Activated naive CD8-positive, alpha-beta T cell treated with anti-CD3 and anti-CD28 coated beads for 36 hours (primary cell): ENCODE measurements around the gene HOXC11. TPM values are rescaled to one million over a fixed set of nuclear protein-coding genes. Genes with fewer than 3 reads are reported as not detected.
A peak's percentile ranks its signal among the peaks of the same experiment; 100 is the strongest.

ENCODE experiments used
- DNase-seq: peaks from one replicate; pipeline ENCODE4 v3.0.0; 2021
- H3K27ac Mint-ChIP-seq: one replicate; pipeline ENCODE4 v1.8.0; 2022; ENCODE audit warnings: mild to moderate bottlenecking, moderate library complexity, mixed read lengths
- H3K27me3 Mint-ChIP-seq: one replicate; pipeline ENCODE4 v1.8.0; 2022; ENCODE audit warnings: mild to moderate bottlenecking, mixed read lengths
- H3K36me3 Mint-ChIP-seq: one replicate; pipeline ENCODE4 v1.8.0; 2021; ENCODE audit warnings: mild to moderate bottlenecking, mixed read lengths
- H3K4me1 Mint-ChIP-seq: one replicate; pipeline ENCODE4 v1.8.0; 2021; ENCODE audit warnings: mixed read lengths
- H3K4me3 Mint-ChIP-seq: one replicate; pipeline ENCODE4 v1.8.0; 2022; ENCODE audit warnings: mild to moderate bottlenecking, moderate library complexity, mixed read lengths
- H3K9me3 Mint-ChIP-seq: one replicate; pipeline ENCODE4 v1.8.0; 2022; ENCODE audit warnings: mixed read lengths
- total RNA-seq, 2 experiments: library from RNA; stranded (reverse); gene quantifications; one replicate each; pipeline ENCODE4 v1.2.3, GENCODE V29; 2021

HOXC11 gene
- total RNA-seq, 2 experiments from 2014 or later: not detected

GRCh38 chr12:53951577-53952334, 21.2 kb upstream of the HOXC11 start:
- H3K4me3 Mint-ChIP-seq: no peak overlapping the region
- no peaks in the 10 kb centered on the region for H3K36me3 Mint-ChIP-seq
- peak overlapping the region; percentile 69 for H3K27ac Mint-ChIP-seq
- H3K4me1 Mint-ChIP-seq: peaks cover 18% of the 10 kb centered on the region
- H3K9me3 Mint-ChIP-seq: peaks cover 1% of the 10 kb centered on the region
- peaks cover 97% of the 10 kb centered on the region for H3K27me3 Mint-ChIP-seq
- no peak for DNase-seq

DNA sequence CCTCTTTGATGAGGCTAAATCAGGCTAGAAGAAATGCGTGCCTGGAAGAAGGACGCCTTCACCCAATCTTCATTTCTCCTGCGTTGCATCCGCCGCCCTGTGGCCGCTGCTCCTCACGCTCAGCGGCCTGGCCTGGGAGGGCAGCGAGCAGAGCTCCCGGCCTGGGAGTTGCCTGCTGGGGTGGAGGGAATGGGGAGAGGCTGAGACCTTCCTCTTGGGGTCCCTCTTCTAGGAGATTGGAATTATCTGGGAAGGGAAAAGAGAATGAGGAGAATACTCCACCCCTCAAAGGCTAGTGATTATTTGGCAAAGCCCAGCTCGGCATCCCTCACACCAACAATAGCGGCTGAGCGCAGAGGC, 20.6 kb upstream of the HOXC11 start:
- peaks cover 97% of the 10 kb centered on the region for H3K27me3 Mint-ChIP-seq
- no peak overlapping the region for H3K4me3 Mint-ChIP-seq
- peaks cover 22% of the 10 kb centered on the region for H3K4me1 Mint-ChIP-seq
- H3K9me3 Mint-ChIP-seq: peaks cover 1% of the 10 kb centered on the region
- peak overlapping the region; percentile 54 for H3K27ac Mint-ChIP-seq
- no peaks in the 10 kb centered on the region for H3K36me3 Mint-ChIP-seq
- no peak for DNase-seq

DNA sequence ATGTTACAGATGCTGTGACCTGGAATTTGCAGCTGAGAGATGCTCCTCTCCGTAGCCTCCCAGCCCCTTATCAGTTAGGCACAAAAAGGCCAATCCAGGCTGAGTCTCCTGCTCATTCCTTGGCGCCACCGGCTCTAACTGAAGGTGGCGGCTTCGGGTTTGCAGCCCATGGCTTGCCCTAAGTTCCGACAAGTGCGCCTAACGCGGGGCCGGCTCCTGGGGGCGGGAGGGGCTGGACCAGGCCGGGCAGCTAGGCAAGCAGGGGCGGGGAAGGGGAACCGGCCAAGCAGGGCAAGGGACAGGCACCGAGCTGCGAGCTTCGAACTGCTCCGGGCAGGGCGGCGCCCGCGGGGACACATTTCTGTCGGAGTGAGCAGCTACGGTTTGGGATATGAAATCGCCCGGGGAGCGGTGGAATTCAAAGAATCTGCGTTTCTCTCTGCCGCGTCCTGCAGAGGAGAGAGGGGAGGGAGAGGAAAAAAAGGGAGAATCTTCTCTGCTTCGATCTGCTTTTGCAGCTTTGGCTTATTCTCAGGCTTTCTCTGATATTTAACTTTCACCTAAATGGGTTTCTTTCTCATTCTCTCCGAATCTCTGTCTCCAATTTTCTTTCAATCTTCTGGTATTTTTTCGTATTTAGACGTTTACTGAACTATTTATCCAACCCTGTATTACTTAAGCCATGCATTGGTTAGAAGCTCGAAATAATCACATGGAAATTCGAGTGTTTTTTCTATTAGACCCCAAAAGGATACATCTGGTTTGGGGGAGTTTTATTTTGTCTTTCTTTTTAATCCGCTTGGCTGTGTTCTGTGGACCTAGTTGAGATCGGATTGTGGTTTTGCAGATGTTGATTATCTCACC, 19.8 kb upstream of the HOXC11 start:
- peaks cover 97% of the 10 kb centered on the region for H3K27me3 Mint-ChIP-seq
- H3K27ac Mint-ChIP-seq: no peak overlapping the region

DNA sequence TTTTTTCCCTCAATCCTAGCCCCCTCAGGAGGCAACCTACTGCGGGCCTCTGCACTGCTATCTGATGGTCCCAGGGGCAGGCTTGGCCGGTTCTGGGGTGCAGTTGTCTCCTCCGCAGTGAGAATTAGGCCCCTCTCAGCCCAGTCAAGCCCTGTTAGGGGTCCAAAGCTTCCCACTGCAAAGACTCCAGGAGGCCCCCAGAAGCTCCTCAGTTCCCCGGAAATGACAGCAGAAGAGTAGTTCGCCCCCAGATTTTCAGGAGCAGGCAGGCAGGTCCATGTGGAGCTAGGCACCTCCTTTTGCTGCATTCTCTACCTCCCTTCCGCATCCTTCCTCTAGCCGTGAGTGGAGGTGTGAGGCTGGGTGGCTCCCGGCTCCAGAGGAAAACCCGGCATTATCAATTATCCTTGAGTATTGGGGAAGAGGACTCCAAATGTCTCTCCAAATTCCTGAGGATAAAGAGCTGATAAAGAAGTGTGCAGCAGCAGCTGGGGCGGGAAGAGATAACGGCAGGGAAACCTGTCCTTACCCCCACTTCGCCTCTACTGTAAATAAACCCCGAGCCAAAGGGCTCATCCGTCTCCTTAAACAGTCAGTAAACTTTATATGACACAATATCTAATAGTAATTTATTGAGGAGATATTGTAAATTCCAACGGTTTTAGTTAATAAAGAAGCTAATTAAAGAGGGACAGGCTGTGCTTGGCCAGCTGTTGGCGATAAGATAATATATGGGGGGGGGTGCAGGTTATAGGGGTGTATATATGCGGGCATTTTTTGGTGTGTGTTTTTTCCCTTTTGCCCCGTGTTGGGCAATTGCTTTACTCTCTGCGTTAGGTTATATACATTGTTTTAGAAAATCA, 18.9 kb upstream of the HOXC11 start:
- Mint-ChIP-seq H3K4me1 (peaks cover 22% of the 10 kb centered on the region), H3K27ac (no peak overlapping the region), H3K36me3 (no peaks in the 10 kb centered on the region), H3K27me3 (peaks cover 97% of the 10 kb centered on the region), H3K9me3 (peaks cover 1% of the 10 kb centered on the region), H3K4me3 (no peak overlapping the region)
- DNase-seq: no peak

More for the DNA sequence above, 19.8 kb upstream of the HOXC11 start:
- no peak overlapping the region for H3K4me3 Mint-ChIP-seq
- H3K36me3 Mint-ChIP-seq: no peaks in the 10 kb centered on the region
- DNase-seq: no peak
- peaks cover 1% of the 10 kb centered on the region for H3K9me3 Mint-ChIP-seq
- peaks cover 22% of the 10 kb centered on the region for H3K4me1 Mint-ChIP-seq

- H3K36me3 Mint-ChIP-seq: no peaks in the 10 kb centered on the region
- no peak for DNase-seq
- H3K4me1 Mint-ChIP-seq: peaks cover 22% of the 10 kb centered on the region
- no peak within 1 kb of the TSS for H3K4me3 Mint-ChIP-seq
- peaks cover 1% of the 10 kb centered on the region for H3K9me3 Mint-ChIP-seq
- peaks cover 97% of the 10 kb centered on the region for H3K27me3 Mint-ChIP-seq
- no peak within 1 kb of the TSS for H3K27ac Mint-ChIP-seq
Observed at GRCh38 chr12:53954694-53955035, 18.3 kb upstream of the HOXC11 start, which contains the start of gene HOXC12. TSS of gene HOXC12 (plus strand) at chr12:53954903. CDS start at chr12:53954930, 27 bp downstream.

GRCh38 chr12:53955036-53955775, 17.7 kb upstream of the HOXC11 start:
- H3K4me1 Mint-ChIP-seq: peaks cover 22% of the 10 kb centered on the region
- peaks cover 1% of the 10 kb centered on the region for H3K9me3 Mint-ChIP-seq
- no peak for DNase-seq
- H3K4me3 Mint-ChIP-seq: no peak overlapping the region
- no peaks in the 10 kb centered on the region for H3K36me3 Mint-ChIP-seq
- peaks cover 97% of the 10 kb centered on the region for H3K27me3 Mint-ChIP-seq
- H3K27ac Mint-ChIP-seq: no peak overlapping the region

GRCh38 chr12:53955776-53956250, 17.1 kb upstream of the HOXC11 start:
- Mint-ChIP-seq H3K4me3 (peak overlapping the region; percentile 22), H3K27me3 (peaks cover 97% of the 10 kb centered on the region), H3K9me3 (peaks cover 1% of the 10 kb centered on the region), H3K27ac (no peak overlapping the region), H3K4me1 (peaks cover 22% of the 10 kb centered on the region), H3K36me3 (no peaks in the 10 kb centered on the region)
- no peak for DNase-seq

DNA sequence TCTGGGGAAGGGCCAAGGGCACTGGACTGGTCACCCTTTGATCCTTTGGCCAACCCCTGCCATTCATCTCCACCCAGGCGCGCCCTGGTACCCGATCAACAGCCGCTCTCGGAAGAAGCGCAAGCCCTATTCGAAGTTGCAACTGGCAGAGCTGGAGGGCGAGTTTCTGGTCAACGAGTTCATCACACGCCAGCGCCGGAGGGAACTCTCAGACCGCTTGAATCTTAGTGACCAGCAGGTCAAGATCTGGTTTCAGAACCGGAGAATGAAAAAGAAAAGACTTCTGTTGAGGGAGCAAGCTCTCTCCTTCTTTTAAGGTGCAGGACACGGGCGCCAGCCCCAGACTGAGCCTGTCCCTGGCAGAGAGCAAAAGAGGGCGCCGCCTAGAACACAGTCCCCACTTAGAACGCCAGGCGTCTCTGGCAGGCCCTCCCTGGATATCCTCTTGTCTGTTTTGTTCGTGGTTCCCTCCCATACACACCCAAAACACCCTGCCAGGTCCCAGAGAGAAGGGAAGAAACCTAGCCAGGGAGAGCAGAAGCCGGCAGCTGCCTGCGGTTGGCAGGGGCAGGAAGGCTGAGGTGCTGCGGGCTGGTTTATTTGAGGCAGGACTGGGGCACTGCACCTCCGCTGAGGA, 16.6 kb upstream of the HOXC11 start:
- no peak overlapping the region for H3K27ac Mint-ChIP-seq
- peak overlapping the region; percentile 22 for H3K4me3 Mint-ChIP-seq
- H3K36me3 Mint-ChIP-seq: no peaks in the 10 kb centered on the region
- no peak for DNase-seq
- peaks cover 20% of the 10 kb centered on the region for H3K4me1 Mint-ChIP-seq
- peaks cover 1% of the 10 kb centered on the region for H3K9me3 Mint-ChIP-seq
- peaks cover 93% of the 10 kb centered on the region for H3K27me3 Mint-ChIP-seq

DNA sequence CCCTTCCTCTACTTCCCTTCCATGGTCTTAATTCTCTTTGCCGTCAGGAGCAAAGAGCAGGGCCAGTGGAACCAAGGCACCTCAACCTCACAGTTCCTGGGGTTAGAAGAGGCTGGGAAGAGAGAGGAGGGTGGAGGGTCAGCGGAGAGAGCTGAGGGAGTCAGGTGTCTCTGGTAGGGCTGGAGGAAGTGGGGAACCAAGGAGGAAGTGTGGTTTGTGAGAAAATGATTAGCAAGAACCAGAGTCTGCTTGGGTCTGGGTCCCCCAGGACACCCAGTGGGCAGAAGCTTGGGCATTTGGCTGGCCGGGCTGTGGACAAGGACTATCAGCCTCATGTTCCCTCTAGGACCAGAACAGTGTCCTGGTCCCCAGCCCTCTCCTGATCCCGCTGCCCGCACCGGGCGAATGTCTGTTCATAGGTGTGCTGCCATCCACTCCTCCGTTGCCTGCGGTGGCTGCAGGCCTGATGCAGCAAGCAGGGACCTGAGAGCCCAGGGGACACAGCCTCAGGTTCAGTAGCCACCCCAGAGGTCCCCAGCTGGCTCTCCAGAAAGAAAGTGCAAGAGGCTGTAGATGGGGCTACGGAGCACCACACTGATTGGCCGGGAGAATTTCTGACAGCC, 15.9 kb upstream of the HOXC11 start:
- H3K27me3 Mint-ChIP-seq: peaks cover 93% of the 10 kb centered on the region
- H3K27ac Mint-ChIP-seq: no peak overlapping the region
- no peak overlapping the region for H3K4me3 Mint-ChIP-seq
- DNase-seq: no peak
- peaks cover 1% of the 10 kb centered on the region for H3K9me3 Mint-ChIP-seq
- no peaks in the 10 kb centered on the region for H3K36me3 Mint-ChIP-seq
- peaks cover 20% of the 10 kb centered on the region for H3K4me1 Mint-ChIP-seq

GRCh38 chr12:53958128-53958527, 14.8 kb upstream of the HOXC11 start:
- no peak for DNase-seq
- H3K4me3 Mint-ChIP-seq: no peak overlapping the region
- H3K9me3 Mint-ChIP-seq: peaks cover 1% of the 10 kb centered on the region
- H3K27ac Mint-ChIP-seq: no peak overlapping the region
- peaks cover 92% of the 10 kb centered on the region for H3K27me3 Mint-ChIP-seq
- H3K4me1 Mint-ChIP-seq: peaks cover 18% of the 10 kb centered on the region
- no peaks in the 10 kb centered on the region for H3K36me3 Mint-ChIP-seq

DNA sequence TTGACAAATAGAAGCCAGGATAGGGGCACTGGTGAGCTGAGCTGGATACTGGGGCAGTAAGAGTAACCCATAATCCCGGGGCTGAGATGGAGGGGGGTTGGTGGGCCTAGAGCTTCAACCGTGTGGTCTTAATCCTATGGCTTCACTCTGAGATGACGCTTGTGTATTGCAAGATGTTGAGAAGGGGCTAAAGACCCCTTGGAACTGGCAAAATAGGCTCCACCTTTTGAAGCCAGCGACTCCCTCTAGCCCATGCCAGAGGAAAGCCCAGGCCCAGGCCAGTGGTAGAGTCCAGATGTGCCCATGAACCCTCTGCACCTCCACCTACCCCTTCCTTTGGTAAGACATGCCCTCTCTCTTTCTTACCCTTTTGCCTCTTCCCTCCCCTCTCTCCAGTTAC, 13.6 kb upstream of the HOXC11 start:
- H3K36me3 Mint-ChIP-seq: peaks cover 1% of the 10 kb centered on the region
- H3K27ac Mint-ChIP-seq: no peak overlapping the region
- peaks cover 15% of the 10 kb centered on the region for H3K4me1 Mint-ChIP-seq
- no peak overlapping the region for H3K4me3 Mint-ChIP-seq
- no peak for DNase-seq
- H3K27me3 Mint-ChIP-seq: peaks cover 92% of the 10 kb centered on the region
- peaks cover 1% of the 10 kb centered on the region for H3K9me3 Mint-ChIP-seq

DNA sequence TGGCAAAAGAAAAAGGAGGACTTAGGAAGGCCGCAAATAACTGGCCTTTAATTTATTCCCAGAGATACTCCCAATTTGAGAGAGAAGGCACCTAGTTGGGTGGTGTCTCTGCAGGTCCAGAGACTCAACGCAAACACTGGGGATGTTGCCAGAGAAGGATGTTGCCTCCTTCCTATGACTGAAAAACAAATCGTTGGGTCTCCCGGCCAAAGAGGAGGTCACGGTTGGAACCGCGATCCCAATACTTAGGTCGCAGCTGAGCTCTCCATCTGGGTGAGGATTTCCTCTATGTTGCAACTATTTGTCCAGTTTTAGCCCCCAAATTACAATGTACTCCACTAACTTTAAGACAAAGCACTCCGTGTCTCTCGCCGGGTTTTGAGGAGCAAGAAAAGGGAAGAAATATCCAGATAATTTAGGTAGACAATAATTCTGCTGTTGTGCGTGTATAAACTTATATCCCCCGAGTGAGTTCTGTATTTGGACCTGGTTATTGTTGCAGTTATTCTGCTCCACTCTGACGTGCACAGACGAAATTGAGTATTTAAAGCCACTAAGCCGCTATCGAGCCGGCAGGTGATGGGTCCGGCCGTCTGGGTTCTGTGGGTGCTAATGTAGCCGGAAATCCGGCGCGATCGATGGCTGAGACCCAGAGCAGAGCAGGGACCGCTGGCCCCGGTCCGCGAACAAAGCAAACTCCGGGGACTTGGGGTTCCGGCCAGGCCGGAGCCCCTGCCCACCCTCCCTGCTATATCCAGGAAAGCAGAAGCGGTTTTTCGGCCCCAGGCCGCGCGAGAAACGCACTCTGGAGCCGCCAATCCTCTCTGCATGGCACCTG, 12.5 kb upstream of the HOXC11 start:
- H3K4me1 Mint-ChIP-seq: peaks cover 22% of the 10 kb centered on the region
- peaks cover 1% of the 10 kb centered on the region for H3K9me3 Mint-ChIP-seq
- H3K27ac Mint-ChIP-seq: no peak overlapping the region
- no peak overlapping the region for H3K4me3 Mint-ChIP-seq
- peaks cover 93% of the 10 kb centered on the region for H3K27me3 Mint-ChIP-seq
- DNase-seq: no peak
- peaks cover 3% of the 10 kb centered on the region for H3K36me3 Mint-ChIP-seq
